IPS-NIHi7 (cell line): ENCODE data around the gene RAB1A.
"Not testable (repeated sequence)": the region's sequence is repeated elsewhere in the genome, so short reads cannot be mapped to it uniquely, and the experiment has no call there.

Experiments
- DNase-seq: peaks from one replicate; pipeline ENCODE4 v3.0.0; 2012; ENCODE audit warnings: mixed read lengths; ENCODE audit errors: extremely low spot score

The RAB1A gene

DNA sequence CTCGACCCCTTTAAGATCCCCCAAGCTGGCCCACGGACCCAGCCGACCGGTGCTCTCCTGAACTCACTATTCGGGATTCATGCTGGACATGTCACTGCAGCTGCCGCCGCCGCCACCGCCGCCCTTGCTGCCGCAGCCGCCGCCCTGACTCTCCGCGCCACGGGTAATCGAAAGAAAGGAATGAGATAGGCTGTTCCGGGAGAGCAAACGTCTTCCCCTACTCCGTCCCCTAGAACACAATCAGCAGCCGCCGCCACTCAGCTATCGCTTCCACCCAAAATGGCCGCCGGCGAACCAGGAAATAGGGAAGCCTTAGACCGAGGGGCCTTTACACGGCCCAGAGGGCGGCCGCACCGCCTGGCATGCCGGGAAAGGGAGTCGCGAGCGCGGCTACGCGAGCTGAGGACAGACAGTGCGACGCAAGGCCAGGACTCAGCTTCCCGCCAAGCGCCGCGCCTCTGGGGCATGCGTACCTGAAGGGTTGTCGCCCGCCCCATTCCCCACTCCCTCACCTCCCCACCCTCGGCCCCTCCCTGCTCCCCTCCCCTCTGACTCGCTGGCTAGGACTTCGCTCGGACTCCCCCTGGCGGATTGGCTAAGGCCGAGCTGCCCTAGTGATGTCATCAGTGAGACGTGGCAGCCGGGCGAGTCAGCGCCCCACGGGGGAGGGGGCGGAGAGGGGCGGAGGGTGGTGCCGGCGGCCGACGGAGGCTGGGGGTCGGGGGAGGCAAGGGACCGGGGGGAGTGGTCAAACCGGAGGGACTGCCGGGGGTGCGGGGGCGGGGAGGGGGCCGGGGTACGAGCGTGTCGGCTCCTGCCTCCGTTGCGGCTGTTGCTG lies at the start of gene RAB1A:
Gene RAB1A (minus strand): TSS at position 281 of the 838 bp plus-strand sequence. CDS start 191 bp downstream, at position 90.
- peak; percentile 98 for DNase-seq

DNA sequence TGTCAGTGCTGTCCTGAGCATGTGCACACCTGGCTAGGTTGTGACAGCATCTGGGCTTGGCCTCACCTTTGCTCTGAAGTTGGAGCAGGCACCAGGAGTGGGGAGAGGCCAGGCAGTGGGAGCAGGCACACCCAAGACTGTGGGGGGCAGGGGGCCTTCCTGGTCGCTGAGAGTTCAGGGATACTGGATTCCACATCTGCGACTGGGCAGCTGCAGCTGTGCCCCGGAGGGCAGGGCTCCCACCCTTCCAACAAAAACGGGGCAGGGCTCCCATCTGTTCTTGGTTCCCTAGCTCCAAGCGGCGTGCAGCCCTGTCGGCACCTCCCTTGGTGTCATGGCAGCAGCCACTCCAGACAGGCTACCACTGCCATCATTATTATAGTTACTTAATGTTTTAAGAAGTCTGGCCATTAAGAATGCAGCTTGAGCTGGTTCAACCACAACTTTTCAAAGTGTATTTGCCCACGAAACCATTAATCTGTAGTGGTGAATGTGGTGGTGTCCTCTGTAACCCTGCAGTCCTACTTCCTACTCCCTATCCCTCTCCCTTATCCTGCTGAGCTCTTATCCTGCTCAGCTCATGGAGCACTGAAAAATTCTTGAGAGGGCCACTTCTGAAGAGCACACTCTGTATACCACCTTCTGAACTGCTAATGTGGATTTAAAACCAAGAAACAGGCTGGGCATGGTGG lies 48.0 kb upstream of the RAB1A start:
- DNase-seq: no peak

DNA sequence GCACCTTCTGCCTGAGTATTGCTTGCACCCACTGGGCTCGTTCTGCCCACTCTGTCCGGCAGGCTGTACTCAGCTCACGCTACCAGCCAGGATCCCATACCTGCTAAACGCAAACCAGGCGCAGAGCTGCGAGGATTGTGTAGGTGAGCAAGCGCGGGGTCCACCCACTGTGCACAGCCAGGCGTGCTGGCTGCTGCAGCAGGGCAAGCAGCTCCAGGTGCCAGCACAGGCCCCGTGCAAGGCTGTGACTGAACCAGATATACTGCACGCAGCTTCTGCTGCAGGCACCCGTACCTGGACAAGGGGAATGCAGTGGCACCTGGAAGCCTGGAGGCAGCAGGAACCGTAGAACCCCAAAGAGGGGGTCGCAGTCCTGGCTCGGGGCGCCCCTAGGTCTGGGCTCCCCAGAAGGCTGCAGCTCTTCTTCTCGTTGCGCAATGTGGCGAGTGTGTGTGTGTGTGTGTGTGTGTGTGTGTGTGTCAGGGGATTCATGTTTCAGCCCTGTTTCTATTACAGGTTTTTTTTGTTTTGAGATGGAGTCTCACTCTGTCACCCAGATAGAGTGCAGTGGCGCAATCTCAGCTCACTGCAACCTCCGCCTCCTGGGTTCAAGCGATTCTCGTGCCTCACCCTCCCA lies 46.1 kb upstream of the RAB1A start:
- DNase-seq: no peak

DNA sequence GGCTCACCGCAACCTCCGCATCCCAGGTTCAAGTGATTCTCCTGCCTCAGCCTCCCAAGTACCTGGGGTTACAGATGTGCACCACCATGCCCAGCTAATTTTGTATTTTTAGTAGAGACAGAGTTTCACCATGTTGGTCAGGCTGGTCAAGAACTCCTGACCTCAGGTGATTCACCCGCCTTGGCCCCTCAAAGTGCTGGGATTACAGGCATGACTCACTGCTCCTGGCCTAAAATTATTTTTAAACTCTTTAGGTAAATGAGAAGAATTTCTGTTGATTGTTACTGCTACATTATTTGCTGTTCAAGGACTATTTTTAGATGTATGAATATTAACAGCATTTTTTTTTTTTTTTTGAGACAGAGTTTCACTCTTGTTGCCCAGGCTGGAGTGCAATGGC lies 44.1 kb upstream of the RAB1A start:
- not testable (repeated sequence) for DNase-seq

DNA sequence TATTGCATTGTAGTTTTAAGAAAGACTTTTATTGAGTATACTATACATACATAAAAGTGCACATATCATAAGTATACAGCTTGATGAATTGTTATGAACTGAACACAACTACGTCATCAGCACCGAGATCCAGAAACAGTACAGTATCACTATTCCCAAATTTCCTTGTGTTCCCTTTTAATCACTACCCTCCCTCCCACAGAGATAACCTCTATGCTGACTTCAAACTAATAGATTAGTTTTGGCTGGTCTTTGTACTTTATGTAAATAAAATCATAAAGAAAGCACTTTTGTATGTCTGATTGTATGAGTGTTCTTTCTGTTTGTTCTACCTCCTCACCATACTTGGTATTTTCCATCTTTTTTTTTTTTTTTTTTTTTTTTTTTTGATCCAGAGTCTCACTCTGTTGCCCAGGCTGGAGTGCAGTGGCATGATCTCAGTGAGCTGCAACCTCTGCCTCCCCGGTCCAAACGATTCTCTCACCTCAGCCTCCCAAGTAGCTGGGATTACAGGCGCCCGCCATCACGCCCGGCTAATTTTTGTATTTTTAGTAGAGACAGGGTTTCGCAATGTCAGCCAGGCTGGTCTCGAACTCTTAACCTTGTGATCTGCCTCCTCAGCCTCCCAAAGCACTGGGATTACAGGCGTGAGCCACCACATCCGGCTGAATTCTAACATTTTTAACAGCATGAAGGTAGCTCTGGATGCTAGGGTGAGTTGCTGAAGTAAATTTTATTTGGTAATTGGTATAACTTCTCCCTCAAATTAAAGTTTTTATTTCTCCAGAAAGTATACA lies 43.3 kb upstream of the RAB1A start:
- no peak for DNase-seq

DNA sequence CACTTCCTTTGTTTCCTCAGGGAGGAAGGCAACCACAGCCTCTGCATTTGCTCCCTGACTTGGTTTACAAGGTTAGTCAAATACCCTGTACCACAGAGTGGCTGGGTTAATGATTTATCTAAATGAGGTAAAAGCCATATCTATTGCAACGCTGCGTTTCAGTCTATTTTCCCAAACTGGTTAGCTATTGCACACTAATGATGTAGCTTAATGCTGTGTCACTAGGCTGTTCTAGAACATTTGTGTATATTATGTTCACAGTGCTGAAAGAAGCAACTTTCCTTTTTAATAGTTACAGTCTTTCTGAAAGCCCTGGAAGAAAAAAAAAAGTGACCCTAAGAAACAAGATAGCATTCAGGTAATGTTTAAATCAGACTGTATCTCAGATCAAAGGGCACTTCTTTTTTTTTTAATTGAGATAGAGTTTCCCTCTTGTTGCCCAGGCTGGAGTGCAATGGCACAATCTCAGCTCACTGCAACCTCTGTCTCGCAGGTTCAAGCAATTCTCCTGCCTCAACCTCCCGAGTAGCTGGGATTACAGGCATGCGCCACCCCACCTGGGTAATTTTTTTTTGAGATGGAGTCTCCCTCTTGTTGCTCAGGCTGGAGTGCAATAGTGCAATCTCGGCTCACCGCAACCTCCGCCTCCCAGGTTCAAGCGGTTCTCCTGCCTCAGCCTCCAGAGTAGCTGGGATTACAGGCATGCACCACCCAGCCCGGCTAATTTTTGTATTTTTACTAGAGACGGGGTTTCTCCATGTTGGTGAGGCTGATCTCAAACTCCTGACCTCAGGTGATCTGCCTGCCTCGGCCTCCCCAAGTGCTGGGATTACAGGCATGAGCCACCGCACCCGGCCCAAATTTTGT lies 40.9 kb upstream of the RAB1A start:
- DNase-seq: not testable (repeated sequence)

DNA sequence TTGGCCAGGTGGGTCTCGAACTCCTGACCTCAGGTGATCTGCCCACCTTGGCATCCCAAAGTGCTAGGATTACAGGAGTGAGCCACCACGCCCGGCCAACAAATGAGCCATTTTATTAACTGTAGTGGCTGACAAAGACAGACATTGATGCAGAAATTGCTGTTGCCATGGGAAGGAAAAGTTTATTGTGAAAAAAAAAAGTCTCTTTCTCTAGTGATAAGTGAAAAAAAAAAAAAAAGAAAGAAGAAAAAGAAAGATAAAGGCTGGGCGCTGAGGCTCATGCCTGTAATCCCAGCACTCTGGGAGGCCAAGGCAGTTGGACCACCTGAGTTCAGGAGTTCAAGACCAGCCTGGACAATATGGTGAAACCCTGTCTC lies 39.8 kb upstream of the RAB1A start:
- DNase-seq: no peak

DNA sequence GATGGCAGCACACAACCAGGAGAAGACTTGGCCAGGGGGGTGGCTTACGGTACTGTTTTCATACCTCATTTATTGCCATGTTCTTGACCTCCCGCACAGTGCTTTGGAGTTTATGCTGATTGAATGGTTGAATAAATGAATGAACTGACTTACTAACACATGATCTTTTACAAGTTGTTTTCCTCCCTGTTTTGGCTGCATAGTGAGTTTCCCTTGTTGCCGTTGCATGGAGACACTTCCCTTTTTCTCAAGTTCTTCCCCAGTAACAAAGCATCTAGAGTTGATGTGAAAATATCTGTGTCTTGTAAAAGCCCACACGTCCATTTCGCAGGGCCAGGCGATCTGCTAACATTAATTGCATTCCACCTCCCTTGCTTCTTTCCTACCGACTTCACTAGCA lies 35.7 kb upstream of the RAB1A start:
- no peak for DNase-seq

DNA sequence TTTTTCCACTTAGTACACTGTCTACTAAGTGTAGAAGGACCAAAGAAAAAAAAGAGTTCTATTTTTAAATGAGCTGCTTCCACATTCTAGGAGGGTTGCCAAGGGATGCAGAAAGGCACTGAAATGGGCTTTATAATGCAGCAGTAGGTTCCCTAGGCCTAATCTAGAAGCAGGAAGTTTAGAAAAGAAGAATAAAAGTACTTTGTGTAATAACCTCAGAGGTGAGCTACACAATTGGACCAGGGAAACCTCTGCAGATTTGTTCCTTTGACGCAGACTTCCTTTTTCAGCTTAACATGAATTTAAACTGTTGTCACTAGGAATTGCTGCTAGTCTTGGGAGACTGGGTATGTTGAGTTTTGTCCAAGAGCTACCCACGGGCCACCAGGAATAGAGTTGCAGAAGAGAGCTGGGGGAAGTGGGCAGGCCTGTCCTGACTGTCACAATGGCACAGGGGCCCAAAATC lies 34.6 kb upstream of the RAB1A start:
- DNase-seq: no peak

DNA sequence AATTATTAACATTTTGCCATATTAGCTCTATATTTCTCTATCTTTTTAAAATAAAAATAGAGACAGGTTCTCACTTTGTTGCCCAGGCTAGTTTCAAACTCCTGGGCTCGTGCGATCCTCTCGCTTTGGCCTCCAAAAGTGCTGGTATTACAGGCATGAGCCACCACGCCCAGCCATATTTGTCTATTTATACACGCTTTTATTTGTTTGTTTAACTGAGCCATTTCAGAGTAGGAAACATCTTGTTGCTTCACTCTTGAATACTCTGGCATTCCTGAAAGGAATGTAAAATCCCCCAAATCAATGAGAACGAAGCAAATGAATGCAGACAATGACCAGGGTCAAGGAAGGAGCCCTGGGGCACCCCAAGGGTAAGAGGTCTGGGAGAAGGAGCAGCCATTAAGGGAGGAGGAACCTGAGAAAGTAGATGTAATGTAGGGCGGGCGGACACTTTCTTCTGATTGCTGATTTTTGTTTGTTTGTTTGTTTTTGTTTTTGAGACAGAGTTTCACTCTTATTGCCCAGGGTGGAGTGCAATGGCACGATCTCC lies 31.7 kb upstream of the RAB1A start:
- no peak for DNase-seq

DNA sequence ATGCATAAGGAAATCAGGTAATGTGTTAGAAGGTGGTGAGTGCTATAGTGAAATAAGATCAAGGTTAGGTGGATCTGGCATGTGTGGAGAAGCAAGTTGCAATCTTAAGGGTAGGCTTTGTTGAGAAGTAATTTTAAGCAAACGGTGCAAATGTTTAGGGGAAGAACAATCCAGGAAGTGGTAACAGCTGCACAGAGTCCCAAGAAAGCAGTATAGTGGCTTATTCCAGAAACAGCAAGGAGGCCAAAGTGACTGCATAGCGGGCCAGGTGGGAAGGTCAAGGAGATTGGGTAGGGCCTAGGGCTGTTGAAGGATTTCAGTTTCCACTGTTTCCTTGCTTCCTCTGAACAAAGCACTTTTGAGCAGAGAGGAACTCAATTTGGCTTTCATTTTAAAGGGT lies 30.0 kb upstream of the RAB1A start:
- DNase-seq: no peak

DNA sequence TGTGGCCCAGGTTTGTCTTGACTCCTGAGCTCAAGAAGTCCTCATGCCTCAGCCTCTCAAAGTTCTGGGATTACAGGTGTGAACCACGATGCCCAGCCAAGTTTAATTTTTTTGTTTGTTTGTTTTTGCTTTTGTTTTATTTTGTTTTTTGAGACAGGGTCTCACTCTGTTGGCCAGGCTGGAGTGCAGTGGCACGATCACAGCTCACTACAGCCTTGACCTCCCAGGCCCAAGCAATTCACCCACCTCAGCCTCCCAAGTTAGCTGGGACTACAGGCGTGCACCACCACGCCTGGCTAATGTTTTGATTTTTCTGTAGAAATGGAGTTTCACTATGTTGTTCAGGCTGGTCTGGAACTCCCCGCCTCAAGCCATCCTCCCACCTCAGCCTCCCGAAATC lies 29.4 kb upstream of the RAB1A start:
- DNase-seq: no peak

DNA sequence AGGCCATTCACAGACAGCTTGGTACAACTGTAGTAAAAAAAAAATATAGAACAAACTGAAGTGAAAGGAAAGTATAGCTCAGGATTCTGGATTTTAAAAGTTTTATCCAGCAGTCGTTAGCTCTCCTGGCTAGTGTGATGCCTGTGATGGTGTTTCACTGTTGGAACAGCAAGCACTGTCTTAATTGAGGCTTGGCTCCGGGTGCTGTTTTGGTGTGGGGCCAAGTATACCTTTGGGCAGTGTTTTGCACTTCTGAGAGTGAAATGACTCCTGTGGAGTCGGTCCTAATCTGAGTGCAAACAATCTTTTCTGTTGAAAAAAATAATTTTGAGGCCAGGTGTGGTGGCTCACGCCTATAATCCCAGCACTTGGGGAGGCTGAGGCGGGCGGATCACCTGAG lies 28.7 kb upstream of the RAB1A start:
- DNase-seq: no peak

DNA sequence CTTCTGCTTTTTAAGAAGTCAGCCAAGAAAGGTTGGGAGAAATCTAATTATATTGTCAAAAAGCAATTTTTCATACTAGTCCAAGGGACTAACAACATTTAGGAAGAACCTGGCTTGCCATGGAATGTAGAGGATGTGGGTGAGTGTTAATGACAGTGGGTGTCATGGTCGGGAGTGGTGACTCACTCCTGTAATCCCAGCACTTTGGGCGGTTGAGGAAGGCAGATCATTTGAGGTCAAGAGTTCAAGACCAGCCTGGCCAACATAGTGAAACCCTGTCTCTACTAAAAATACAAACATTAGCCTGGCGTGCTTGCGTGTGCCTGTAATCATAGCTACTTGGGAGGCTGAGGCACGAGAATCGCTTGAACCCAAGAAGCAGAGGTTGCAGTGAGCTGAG lies 27.9 kb upstream of the RAB1A start:
- DNase-seq: not testable (repeated sequence)

DNA sequence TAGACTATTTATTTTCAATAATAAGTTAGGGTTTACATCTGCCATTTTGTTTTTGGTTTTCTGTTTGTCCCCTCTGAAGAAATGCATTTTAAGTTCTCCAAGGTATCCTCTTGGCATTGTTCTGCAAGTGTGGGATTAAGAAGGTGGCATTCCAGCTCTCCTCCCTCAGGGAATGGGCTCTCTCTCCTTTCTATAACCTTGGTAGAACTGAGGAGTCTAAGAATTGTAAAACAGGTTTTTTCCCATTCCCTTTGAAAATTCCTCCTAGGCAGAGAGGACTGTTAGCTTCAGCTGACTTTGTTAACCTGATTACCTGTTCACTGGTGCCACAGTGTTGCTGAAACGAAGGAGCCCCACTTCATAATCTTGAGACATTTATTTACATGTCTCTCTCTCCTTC lies 26.1 kb upstream of the RAB1A start:
- DNase-seq: no peak

DNA sequence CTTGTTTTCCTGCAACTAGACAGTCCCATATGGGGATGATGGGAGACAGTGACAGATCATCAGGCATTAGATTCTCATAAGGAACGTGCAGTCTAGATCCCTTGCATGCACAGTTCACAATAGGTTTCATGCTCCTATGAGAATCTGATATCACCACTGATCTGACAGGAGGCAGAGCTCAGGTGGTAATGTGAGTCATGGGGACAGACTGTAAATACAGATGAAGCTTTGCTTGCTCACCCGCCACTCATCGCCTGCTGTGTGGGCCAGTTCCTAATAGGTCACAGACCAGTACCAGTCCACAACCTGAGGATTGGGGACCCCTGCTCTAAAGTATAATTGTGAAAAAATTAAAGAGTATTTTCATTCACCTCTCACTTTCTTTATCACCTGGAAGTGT lies 23.6 kb upstream of the RAB1A start:
- DNase-seq: no peak

DNA sequence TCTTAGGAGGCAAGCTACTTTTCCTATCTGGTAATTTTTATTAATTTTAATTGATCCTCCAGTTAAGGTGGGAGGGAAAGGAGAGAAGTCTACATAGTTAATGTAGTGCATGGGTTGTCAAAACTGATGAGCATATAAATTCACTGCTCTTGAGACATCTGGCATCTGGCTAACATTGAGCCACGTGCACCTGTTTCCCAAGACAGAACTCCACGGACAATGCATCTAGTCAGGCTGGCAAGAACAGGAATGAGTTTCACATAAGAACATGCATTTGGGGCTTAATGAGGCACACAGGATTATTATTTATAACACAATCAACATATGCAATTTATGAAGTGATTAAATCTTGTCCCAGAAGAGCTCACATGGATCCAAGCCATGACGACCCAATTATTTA lies 16.2 kb upstream of the RAB1A start:
- DNase-seq: no peak

DNA sequence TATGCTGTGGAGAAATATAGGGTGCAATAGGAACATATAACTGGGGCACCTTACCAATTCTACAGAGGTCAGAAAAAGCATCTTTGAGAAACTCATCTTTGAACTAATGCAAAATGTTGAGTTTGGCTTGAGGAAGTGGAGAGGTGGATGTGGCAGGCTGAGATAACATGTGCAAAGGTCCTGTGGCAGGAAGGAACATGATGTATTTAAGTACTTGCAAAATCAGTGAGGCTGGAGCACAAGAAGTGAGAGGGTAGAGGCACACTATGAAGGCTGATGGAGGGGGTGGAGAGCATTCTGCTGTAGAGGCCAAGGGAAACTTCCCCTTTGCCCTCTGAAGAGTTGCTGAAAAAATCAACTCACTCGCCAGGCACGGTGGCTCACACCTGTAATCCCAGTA lies 14.7 kb upstream of the RAB1A start:
- no peak for DNase-seq

DNA sequence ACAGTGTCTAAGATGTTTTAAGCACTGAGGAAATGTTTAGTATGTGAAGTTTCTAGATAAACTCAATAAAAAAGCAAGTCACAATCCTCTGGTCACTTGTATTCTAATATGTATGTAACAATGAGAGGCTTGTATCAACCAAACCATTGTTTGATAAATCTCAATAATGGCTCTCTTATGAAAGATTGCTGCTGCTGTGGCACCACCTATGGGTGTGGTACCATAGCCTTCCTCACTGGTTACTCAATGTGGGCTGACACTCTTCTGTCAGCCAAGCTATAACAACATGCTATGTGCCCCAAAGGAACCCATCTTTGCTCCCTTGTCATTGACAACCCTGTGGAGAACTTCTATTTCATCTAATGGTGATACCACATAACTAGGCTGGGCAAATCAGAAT lies 12.6 kb upstream of the RAB1A start:
- no peak for DNase-seq

DNA sequence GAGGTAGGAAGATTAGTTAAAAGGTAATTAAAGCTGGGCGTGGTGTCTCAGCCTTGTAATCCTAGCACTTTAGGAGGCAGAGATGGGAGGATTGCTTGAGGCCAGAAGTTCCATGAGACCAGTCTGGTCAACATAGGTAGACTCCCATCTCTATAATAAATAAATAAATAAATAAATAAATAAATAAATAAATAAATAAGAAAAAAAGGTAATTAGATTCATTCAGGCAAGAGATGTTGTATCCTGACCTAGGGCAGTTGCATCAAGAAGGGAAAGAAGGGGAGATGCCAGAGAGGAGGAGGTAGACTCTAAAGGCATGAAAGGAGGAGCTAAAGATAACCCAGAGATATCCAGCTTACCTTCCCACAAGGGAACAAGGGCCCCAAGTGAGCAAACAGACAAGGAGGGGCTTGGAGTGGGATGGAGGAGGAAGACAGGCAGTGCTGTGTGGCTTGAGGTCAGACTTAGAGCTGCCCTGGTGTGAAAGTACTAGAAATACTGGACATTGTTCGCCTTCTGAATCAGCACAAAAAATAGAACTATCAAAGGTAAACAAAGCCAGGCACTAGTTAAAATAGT lies 7.4 kb upstream of the RAB1A start:
- DNase-seq: peak; percentile 26
